HG03095 (cell line): Measurements from ENCODE around the gene SMYD3.

Experiments used
- ATAC-seq: cut with Tn5 transposase; IDR thresholded peaks from one replicate; pipeline ENCODE4 v1.9.1; 2021; ENCODE audit warnings: moderate library complexity; ENCODE audit not compliant: unreplicated experiment

SMYD3 gene

GRCh38 chr1:245862812-245863540, 644.1 kb downstream of the SMYD3 start:
- ATAC-seq: no peak

DNA sequence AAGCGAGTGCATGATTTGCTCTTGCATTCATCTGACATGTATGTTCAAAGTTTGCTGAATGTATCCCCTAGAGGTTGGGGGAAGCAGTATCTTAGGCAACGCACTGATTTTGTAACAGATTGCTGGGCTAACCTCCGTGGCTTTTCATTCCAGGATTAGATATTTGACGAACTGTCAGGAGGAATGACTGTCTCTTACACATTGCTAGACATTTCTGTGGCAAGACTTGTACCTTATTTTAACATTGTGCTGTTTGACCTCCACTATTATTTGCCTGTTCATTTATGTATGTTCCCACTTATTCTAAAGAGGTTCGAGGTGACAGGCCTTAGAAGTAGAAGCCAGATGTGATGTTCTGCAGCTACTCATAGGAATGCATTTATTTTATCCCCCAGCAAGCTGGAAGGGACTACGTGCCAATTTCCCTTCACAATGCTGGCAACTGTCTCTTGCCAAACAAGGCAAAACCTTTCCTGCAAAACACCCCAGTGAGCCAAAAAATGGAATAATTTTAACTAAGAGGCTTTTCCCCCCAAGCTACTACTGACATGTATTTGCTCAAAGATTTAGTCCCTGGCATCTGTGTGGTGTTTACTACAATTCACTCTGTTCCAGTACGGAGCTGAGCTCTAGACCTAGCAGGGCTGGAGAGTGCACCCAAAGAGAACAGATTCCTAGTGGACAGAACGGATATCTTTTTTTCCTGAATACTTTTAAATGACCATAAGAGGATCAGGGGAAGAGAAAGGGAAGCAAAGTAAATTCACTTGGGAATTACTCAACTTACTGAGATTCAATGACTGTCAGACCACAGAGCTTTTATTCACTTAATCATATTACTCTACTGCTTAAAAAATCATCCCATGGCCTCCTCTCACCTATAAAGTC, 646.2 kb downstream of the SMYD3 start:
- no peak for ATAC-seq

- no peak for ATAC-seq
These were observed 647.5 kb downstream of the SMYD3 start for GRCh38 chr1:245859493-245860114.

DNA sequence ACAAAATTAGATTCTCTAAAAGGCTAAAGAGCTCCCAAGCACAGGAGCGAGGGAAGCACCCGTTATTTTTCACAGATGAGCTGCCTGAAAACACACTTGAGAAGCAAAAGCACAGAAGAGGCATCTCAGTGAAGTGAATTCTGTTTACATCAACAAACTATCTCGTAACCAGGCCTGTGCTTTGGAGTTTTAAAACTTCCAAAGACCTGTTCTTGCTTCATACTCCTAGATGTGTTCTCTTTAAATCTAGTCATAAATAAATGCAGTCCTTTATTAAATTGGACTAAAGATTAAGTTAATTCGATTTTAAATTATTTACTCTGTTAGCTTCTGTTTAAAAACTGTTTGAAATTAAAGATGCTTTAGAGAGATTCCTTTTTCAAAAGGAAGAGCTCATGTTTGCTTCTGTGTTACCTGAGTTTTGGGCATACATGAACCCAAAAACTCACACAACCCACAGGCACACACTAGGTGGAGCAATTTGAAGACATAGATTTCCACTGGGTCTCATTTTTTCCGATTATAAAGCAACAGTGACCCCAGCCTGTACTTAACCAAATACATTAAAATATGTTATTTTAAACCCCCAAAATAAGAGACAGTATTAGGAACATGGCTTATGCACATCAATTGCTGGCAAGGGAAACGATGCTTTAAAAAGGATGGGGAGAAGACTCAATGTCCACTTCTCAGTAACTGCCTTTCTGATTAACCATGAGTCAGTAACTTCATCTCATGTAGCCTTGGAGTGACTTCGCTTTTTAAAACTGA, 648.2 kb downstream of the SMYD3 start:
- ATAC-seq: no peak

DNA sequence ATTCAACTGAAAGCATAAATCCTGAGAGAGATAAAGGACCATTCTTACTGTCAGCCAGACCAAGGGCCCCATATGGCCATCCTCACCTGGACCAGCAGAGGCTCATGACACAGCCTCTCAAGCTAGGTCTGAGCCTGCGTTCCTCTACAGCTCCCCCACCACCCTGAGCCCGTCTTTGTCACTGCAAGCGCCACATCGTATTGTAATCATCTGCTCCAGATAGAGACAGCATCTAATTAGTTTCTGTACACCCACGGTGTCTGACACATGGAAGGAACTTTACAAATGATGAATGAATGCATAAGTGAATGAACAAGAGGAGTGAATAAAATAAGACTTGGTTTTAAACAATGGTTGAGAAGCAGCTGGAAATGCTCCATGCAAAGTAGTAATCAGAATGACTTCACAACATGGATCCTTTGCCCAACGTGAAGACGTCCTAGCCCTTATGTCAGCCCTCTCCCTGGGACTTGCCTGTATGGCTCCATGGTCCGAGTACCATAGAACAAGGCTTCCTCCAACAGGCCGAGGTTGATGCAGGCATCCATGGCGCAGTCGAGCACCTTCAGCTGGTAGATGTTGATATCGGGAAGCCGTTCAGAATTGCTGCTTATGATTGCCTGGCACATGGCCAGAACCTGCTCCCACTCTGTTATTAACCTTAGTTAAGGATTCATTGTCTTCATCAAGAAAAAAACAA, 648.9 kb downstream of the SMYD3 start:
- ATAC-seq: no peak

- ATAC-seq: no peak
These were observed 650.0 kb downstream of the SMYD3 start for GRCh38 chr1:245856944-245857531.

DNA sequence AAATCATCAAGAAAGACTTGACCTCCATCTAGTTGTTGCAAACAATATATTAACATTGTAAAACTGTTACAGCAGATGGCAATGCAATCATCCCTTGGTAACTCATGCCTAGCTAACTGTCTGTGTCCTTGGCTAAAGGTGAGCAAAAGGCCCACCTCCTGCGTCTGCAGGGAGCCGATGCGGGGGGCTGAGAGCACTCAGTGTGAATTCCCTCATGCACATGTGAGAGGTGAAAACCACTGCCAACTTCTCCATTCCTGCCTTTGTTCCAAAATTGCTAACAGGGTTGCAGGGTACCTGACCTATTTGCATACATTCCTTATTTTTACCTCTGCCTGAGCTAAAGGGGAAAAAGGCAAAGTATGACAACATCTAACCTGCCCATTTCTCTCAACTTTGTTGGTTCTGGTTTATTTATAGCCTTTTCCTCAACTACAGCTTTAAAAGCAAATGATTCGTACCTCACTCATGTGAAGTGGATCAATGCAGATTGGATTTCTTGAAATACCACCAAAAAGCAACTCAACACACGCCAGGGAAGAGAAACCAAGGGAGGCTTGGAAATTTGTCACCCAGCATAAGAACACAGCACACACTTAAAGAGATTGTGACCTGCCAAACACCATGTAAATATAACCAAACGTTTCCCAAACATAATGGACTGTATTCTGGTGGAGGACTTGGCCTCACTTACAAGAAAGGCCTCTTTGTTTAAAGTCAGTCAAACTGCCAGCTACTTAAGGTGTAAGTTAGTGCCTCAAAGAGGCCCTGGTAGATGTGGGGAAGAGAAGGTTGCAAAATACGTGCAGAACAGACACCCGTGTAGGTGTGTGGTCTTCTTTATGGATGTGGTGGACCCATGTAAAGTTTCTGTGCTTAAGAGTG, 651.0 kb downstream of the SMYD3 start:
- ATAC-seq: no peak

- no peak for ATAC-seq
These were observed 653.8 kb downstream of the SMYD3 start for GRCh38 chr1:245853291-245853690.

DNA sequence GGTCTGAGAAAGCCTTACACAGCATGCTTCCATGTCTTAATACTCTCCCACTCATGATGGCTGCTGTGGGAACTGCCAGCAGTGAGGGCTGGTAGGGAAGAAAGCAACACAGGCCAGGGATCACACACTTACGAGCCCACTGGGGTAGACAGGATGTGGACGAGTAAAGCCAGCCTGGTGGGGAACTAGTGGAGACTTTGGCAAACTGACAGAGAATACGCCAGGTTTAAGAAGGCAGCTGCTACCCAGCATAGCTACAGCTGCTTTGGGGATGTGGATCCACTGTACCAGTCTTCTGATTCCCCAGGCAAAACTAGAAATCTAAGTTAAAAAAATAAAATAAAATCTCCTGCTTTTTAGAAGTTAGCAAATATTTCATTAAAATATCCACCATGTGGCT, 664.0 kb downstream of the SMYD3 start:
- no peak for ATAC-seq

DNA sequence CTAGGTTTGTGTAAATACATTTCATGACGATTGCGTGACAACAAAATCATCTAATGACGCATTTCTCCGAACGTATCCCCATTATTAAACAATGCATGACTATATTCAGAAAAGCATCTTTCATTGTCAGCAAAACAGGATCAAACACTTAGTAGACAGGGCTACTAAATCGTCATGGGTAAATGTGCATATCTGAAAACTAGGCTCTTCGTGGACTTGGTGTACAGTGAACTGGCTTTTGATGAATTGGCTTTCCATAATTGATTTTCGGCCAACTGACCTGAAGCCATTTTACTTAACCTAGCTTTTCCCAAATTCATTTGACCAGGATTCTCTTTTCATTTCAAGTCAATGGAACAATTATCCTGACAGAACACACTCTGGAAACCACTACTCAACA, 665.0 kb downstream of the SMYD3 start:
- ATAC-seq: no peak

DNA sequence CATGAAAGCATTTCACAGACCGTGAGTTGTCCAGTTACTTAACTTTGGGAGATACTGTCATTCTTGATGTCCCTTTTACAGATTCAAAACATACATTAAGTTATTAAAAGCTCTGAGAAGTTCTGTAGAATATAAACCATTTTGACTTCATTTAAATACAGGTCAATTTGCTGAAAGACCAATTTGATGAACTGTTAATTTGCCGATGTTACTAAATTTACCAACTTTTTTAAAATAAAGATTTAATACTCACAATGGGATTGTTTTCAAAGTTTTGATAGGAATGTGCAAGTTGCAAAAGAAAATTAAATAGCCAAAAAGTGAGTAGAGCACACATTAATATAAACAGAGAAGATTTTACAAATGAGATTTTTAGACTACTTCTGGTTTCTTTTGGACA, 666.1 kb downstream of the SMYD3 start:
- ATAC-seq: no peak

DNA sequence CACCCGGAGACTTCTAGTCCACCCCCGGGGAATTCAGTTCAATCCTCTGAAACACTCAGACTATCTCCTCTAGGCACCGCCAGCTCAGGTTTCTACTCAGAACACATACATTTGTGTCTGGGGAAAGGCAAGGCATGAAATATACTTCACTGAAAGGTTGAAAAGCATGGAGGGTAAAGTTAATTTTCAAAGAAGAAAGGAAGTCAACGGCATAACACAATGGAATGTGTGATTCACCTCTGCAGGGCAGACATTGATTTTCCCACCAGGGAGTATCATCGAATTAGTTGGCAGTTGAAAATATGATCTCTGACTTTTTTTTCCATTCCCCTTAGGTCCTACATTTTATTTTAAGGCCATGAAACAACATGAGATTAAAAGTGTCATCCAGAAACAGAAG, 669.4 kb downstream of the SMYD3 start:
- ATAC-seq: no peak

GRCh38 chr1:245835386-245835785, 671.7 kb downstream of the SMYD3 start:
- no peak for ATAC-seq

DNA sequence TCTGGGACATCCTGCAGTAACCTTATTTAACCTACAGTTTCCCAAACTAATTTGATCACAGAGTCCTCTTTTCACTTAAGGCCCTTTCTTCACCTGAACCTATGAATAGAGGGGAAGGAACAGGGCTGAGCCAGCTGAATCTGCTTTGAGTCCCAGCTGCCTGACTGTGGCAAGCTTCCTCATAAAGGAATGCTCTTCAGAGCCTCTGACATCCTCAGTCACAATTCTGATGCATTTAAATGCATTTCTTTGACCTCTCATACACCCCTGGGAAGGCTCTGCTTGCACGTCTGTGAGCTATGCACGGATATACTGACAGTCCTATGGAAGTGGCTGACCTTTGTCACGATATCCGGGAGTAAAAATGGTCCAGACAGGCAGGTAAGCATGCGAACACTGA, 673.1 kb downstream of the SMYD3 start:
- ATAC-seq: no peak

DNA sequence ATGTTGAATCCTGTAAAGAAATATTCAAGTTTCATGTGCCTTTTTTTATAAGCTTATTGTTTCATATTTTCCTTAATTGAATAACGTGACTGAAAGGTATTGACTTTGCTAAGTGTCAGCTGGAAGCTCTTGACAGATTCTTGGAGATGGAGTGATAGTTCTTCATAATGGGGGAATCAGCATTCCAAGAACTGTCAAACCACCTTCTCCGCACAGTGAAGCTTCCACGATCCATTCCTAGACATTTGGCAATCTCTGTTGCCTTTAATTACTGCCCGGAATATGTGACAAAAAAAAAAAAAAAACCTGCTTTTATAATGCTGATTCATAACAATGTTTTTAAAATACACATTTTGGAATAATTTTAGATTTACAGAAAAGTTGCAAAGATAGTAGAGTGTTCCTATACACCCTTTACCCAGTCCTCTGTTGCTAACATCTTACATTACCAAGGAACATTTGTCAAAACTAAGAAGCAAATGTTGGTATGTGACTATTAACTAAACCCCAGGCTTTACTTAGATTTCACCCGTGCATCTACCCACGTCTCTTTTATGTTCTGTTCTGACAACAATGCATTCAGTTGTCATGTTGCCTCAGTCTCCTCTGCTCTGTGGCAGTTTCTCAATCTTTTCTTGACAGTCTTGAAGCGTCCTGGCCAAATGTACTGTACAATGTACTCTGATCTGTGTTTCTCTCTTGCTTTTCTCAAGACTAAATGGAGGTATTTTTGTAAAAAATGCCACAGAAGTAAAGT, 674.1 kb downstream of the SMYD3 start:
- ATAC-seq: no peak

GRCh38 chr1:245831518-245831917, 675.6 kb downstream of the SMYD3 start:
- ATAC-seq: no peak

DNA sequence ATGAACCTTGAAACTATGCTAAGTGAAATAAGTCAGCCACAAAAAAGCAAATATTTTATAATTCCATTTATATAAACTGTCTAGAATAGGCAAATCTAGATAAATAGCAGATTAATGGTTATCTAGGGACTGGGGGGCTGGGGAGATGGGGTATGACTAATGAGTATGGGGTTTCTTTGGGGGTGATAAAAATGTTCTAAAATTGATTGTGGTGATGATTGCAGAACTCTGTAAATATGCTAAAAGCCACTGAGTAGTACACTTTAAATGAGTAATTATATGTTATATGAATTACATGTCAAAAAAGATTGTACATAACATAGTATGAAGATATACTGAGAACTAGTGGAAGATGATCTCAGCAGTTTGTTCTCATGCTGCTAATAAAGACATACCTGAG, 677.3 kb downstream of the SMYD3 start:
- no peak for ATAC-seq

GRCh38 chr1:245829194-245829593, 677.9 kb downstream of the SMYD3 start:
- no peak for ATAC-seq
